Ureter (tissue), 1 donor: ENCODE results near the gene ZSCAN30. TPM values are rescaled to one million over a fixed set of nuclear protein-coding genes. Genes with fewer than 3 reads are reported as not detected.
"Not testable (repeated sequence)": the region's sequence is repeated elsewhere in the genome, so short reads cannot be mapped to it uniquely, and the experiment has no call there.

Source experiments
- DNase-seq: peaks from one replicate; pipeline ENCODE4 v3.0.0-alpha.2; 2020; ENCODE audit warnings: low spot score
- total RNA-seq: library from RNA; stranded (reverse); gene quantifications from one replicate; pipeline ENCODE4 v1.2.4, GENCODE V29; 2023
- donor health status: DM: yes; HTN: yes; CAD: no.

The ZSCAN30 gene
- total RNA-seq, 1 donor from 2014 or later, result 23.5 TPM

DNA sequence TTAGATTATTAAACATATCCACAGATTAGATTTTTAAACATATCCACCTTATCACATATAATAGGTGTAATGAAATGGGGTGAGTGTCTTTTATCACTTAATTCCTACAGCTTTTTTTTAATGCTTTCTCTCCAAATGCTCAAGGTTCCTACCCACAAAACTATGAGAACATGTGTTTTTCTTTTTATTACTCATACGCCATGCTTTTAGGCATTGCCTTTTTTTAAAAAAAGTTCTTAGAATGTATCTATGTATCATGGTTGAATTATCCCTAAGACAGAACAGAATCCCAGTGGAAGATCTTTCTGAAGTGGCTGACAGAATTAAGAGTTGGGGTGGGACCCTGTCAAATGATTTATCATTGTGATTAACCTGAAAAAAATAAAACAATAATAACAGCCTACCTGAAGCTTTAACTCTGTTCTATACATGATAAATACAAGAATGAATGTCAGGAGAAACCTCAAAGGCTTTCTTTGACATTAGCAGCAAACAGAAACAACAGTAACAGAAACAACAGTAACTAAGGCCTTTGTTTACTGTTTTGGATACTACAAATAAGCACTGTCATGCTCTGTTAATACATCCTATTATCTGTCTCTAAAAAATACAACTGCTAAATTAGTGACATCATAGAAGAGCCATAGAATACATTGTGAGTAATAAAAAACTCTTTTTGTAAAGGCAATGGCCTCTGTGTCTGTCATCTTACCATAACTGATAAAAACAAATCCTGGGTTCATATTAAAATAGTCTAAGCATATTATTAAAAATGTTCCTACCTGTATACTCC lies 53.3 kb downstream of the ZSCAN30 start:
- no peak for DNase-seq

DNA sequence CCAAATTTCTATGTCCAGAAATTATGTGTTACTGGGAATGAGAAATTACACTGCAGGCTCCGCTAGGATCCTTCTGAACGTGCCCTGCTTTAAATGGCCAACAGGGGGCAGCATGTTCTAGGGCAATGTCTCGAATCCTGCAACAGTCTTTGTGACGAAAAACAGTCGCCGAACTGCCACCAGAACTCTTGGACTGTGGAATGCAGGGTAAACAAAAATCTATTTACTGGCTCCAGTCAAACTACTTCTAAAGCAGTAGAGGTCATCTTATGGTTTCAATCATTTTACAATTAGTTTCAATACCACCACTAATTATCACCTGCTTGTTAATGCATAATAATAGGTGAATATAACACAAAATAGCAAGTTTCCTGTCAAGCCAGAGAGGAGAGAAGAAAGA lies 59.0 kb downstream of the ZSCAN30 start:
- peak; percentile 81 for DNase-seq

DNA sequence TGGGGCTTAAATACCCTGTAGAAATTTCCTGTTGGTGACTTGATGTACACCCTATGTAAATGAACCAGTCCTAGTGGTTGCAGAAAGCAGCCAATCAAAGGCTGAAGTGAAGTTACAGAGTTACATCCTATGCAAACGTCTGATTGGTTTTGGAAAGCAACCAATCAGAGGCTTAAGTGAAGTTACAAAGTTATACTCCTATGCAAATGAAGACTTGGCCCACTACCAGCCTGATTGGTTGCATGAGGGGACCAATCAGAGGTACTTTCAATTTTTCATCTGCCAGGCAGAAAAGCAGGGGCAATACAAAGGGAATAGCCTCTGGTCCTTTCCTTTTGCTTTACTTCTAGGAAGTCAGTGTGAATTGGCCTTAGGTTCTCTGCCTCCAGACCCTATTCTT lies 62.8 kb downstream of the ZSCAN30 start:
- DNase-seq, result no peak

DNA sequence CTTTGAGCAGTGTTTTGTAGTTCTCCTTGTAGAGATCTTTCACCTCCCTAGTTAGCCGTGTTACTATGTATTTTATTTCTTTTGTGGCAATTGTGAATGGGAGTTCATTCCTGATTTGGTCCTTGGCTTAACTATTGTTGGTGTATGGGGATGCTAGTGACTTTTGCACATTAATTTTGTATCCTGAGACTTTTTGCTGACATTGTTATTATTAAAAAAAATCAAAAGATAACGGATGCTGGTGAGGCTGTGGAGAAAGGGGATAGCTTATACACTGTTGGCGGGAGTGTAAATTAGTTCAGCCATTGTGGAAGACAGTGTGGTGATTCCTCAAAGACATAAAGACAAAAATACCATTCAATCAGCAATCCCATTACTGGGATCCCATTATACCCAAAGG lies 66.2 kb downstream of the ZSCAN30 start:
- no peak for DNase-seq

DNA sequence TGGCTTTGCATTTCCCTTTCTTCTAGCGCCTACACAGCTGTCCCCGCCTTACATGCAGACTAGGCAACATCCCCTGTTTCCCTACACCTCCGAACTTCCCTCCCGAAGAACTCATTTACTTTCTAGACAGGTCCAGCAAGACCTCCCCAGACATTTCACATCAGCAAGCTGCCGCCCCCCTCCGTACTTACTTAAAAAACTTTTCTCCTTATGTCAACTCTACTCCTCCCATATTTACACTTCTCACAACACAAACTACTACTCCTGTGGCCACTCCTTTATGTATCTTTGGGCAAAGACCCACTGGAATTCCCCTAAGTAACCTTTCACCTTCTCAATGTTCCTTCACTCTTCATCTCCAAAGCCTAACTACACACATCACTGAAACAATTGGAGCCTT lies 69.6 kb downstream of the ZSCAN30 start:
- no peak for DNase-seq

DNA sequence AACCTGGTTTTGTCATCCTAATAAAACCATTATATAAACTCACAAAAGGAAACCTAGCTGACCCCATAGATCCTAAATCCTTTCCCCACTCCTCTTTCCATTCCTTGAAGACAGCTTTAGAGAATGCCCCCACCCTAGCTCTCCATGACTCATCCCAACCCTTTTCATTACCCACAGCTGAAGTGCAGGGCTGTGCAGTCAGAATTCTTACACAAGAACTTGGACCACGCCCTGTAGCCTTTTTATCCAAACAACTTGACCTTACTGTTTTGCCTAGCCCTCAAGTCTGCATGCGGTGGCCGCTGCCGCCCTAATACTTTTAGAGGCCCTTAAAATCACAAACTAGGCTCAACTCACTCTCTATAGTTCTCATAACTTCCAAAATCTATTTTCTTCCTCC lies 70.7 kb downstream of the ZSCAN30 start:
- not testable (repeated sequence) for DNase-seq

DNA sequence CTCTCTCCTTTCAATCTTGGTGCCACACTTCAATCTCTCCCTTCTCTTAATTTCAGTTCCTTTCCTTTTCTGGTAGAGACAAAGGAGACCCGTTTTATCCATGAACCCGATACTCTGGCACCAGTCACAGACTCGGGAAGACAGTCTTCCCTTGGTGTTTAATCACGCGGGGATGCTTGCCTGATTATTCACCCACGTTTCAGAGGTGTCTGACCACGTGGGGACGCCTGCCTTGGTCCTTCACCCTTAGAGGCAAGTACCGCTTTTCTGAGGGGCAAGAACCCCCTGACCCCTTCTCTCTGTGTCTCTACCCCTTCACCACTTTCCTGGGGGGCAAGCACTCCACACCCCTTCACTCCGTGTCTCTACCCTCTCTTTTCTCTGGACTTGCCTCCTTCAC lies 73.4 kb downstream of the ZSCAN30 start:
- not testable (repeated sequence) for DNase-seq

DNA sequence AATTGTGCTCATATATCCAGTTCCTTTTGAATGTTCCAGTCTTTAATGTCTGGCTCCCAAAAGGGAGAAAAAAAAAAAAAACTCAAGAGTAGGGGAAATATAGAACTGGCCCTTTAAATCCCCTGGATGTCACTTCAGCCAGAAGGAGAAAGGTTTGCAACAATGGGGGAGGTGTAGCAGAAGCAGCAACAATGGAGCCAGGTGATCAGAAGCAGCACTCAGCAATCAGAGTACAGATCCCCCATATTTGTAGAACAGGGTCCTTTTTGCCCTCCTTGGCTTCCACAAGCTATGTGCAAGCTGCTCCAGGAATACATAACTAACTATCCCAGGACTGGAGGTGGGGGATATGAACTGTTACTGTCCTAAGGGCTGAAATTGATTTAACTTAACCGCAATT lies 75.0 kb downstream of the ZSCAN30 start:
- no peak for DNase-seq

DNA sequence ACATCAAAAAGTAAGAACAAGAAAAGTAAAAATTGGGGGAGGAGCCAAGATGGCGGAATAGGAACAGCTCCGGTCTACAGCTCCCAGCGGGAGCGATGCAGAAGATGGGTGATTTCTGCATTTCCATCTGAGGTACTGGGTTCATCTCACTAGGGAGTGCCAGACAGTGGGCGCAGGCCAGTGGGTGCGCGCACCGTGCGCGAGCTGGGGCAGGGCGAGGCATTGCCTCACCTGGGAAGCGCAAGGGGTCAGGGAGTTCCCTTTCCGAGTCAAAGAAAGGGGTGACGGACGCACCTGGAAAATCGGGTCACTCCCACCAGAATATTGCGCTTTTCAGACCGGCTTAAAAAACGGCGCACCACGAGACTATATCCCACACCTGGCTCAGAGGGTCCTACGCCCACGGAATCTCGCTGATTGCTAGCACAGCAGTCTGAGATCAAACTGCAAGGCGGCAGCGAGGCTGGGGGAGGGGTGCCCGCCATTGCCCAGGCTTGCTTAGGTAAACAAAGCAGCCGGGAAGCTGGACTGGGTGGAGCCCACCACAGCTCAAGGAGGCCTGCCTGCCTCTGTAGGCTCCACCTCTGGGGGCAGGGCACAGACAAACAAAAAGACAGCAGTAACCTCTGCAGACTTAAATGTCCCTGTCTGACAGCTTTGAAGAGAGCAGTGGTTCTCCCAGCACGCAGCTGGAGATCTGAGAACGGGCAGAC lies 84.1 kb downstream of the ZSCAN30 start:
- not testable (repeated sequence) for DNase-seq

DNA sequence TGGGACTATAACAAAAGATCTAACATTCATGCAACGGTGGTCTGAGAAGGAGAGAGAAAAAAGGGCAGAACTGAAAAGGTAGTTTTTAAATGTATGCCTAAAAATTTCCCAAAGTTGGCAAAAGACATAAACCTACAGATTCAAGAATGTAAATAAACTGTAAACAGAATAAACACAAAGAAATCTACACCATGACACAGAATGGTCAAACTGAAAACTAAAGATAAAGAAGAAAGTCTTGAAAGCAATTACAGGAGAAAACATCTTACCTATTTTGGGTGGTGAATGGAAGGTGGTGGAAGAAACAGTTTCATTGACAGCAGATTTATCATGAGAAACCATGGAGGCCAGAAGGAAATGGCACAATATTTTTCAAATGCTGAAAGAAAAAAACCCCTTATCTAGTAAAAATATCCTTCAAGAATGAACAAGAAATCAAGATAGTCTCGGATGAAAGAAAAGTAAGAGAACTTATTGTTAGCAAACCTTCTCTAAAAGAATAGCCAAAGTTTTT lies 84.8 kb downstream of the ZSCAN30 start:
- DNase-seq, result no peak

DNA sequence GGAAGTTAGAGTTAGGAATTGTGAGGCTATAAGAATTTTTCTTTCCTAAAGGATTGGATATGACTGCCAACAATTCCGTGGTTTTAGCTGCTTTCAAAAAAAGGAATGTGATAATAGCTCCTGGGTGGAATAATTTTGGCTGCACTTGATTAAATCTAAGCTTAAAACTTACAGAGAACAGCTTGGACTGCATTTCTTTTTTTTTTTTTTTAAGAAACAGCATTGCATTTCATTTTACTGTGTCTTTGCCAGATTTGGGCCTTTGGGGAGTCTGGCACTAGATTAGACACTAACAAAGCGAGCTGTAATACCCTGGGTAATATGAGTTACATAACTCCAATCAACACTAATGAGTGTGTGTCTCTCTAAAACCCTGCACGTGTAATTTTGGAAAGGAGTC lies 87.0 kb downstream of the ZSCAN30 start:
- DNase-seq, result no peak

DNA sequence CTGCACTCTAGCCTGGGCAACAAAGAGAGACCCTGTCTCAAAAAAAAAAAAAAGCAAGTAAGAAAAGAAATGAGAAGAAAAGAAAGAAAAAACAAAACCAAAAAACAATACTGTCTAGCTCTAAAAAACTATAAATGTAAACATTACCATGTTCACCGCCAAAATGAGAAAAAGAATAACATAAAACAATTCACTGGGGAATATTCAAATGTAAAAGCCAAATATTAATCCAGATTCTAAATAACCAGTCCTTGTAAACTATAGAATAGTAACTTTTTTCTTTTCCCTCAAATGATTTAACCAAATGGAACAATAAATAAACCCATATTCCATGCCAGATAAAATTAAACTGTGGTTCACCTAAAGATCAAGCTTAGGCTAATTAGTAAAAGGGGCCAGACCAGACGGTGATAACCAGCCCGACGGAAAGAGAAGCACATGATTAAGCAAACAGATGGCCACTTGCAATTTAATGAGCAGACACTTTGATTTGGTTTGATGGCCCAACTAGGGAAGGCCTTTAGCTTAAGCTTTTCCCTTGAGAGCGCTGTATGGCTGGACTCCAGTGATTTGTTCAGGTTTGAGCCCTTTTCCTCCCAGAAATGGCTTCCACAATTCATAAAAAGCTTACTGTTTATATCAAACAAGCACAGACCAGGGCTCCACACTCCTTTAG lies 88.6 kb downstream of the ZSCAN30 start:
- DNase-seq, result no peak

Other genes with a start within 250 kb of the ZSCAN30 start
- gene MAPRE2, start 248.8 kb downstream of the ZSCAN30 start, total RNA-seq, result 17.8 TPM
- gene ZNF397, start 49.2 kb downstream of the ZSCAN30 start, total RNA-seq, result 38.6 TPM
- gene ZNF24, start 54.2 kb upstream of the ZSCAN30 start, total RNA-seq, result 53.2 TPM
- 4.8 TPM for gene ZNF396, start 87.1 kb upstream of the ZSCAN30 start, total RNA-seq
- gene INO80C, start 207.7 kb upstream of the ZSCAN30 start, total RNA-seq, result 41.7 TPM